Astrocyte (in vitro differentiated cells and primary cell): Measurements from ENCODE around the gene DIRAS2. TPM values are rescaled to one million over a fixed set of nuclear protein-coding genes. Genes with fewer than 3 reads are reported as not detected.

Source experiments
- DNase-seq: peaks from one replicate; pipeline ENCODE4 v3.0.0-alpha.2; 2010; ENCODE audit warnings: low read depth
- FAIRE-seq: peaks from 2 replicates; lab custom pipeline; 2011; peaks lifted over from hg19 to GRCh38; lab: Jason Lieb, UNC
- H2AFZ ChIP-seq: 2 replicates; pipeline ENCODE4 v1.6.0; 2012; ENCODE audit warnings: low read depth, low read length, inconsistent platforms
- H3K27ac ChIP-seq: 2 replicates; pipeline ENCODE4 v1.5.1; 2011; ENCODE audit warnings: low read depth, low read length, inconsistent platforms
- H3K27me3 ChIP-seq: 2 replicates; pipeline ENCODE4 v1.6.0; 2011; ENCODE audit warnings: low read length, inconsistent platforms; ENCODE audit not compliant: insufficient read depth
- H3K36me3 ChIP-seq: 2 replicates; pipeline ENCODE4 v1.5.1; 2011; ENCODE audit warnings: low read length, inconsistent platforms; ENCODE audit not compliant: insufficient read depth
- H3K4me1 ChIP-seq: 2 replicates; pipeline ENCODE4 v1.5.1; 2011; ENCODE audit warnings: low read length, inconsistent platforms; ENCODE audit not compliant: insufficient read depth
- H3K4me2 ChIP-seq: 2 replicates; pipeline ENCODE4 v1.6.0; 2012; ENCODE audit warnings: low read length, inconsistent platforms
- H3K4me3 ChIP-seq: 2 replicates; pipeline ENCODE4 v1.5.1; 2011; ENCODE audit warnings: low read depth, mild to moderate bottlenecking, low read length, inconsistent platforms; ENCODE audit not compliant: insufficient read depth
- H3K79me2 ChIP-seq: 2 replicates; pipeline ENCODE4 v1.6.0; 2012; ENCODE audit warnings: mild to moderate bottlenecking, low read length, inconsistent platforms; ENCODE audit not compliant: insufficient read depth
- H3K9ac ChIP-seq: 2 replicates; pipeline ENCODE4 v1.6.0; 2012; ENCODE audit warnings: mild to moderate bottlenecking, low read length, inconsistent platforms
- H3K9me3 ChIP-seq: 2 replicates; pipeline ENCODE4 v1.5.1; 2012; ENCODE audit warnings: low read depth, mild to moderate bottlenecking, low read length, inconsistent platforms; ENCODE audit not compliant: insufficient read depth
- H4K20me1 ChIP-seq: 2 replicates; pipeline ENCODE4 v1.6.0; 2012; ENCODE audit warnings: low read length, inconsistent platforms; ENCODE audit not compliant: insufficient read depth
- H3K27ac Mint-ChIP-seq: one replicate; pipeline ENCODE4 v1.8.0; 2021; ENCODE audit warnings: mild to moderate bottlenecking, mixed read lengths; ENCODE audit not compliant: unreplicated experiment
- H3K27me3 Mint-ChIP-seq: one replicate; pipeline ENCODE4 v1.8.0; 2021; ENCODE audit warnings: low read depth, mixed read lengths; ENCODE audit not compliant: unreplicated experiment
- H3K36me3 Mint-ChIP-seq: one replicate; pipeline ENCODE4 v1.8.0; 2021; ENCODE audit warnings: low read depth, mixed read lengths; ENCODE audit not compliant: unreplicated experiment
- H3K4me1 Mint-ChIP-seq: one replicate; pipeline ENCODE4 v1.8.0; 2021; ENCODE audit warnings: low read depth, mixed read lengths; ENCODE audit not compliant: unreplicated experiment
- H3K4me3 Mint-ChIP-seq: one replicate; pipeline ENCODE4 v1.8.0; 2021; ENCODE audit warnings: mild to moderate bottlenecking, moderate library complexity, mixed read lengths; ENCODE audit not compliant: unreplicated experiment
- H3K9me3 Mint-ChIP-seq: one replicate; pipeline ENCODE4 v1.8.0; 2021; ENCODE audit warnings: mild to moderate bottlenecking, mixed read lengths; ENCODE audit not compliant: unreplicated experiment
- EZH2 ChIP-seq: IDR thresholded peaks from 2 replicates; pipeline ENCODE4 v1.6.1; 2012; ENCODE audit warnings: mild to moderate bottlenecking, low read length, inconsistent platforms; ENCODE audit not compliant: insufficient read depth
- total RNA-seq: library from RNA; stranded (reverse); gene quantifications from 2 replicates; pipeline ENCODE4 v1.2.1, GENCODE V29; 2021
- TF ChIP-seq, protein P1 (sequence below): IDR thresholded peaks from 2 replicates; pipeline ENCODE4 v1.5.1; 2011; ENCODE audit warnings: low read depth, mild to moderate bottlenecking, inconsistent platforms, low read length, moderate library complexity; ENCODE audit not compliant: insufficient read depth

The DIRAS2 gene
- total RNA-seq, 1 donor from 2014 or later: 0.27 TPM

DNA sequence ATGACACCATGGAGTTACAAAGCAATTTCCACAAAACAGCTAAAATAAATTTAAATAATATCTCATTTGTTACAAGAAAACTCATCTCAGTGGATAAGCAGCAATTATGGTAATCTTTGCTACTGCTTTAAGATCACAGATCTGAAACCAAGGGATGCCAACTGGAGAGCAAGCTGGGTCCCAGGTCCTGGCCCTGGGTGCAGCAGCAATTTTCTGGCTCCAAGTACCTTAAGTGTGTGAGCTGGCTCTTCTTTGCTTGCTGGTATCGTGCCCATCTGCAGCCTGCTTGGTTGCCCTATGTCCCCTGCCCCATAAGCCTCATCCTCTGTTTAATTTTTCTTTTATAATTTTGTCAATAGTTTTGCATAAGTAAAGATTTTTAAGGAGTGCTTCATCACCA lies 41.5 kb upstream of the DIRAS2 start:
- FAIRE-seq (no peak), DNase-seq (no peak)
- Histone ChIP-seq H2AFZ (no peak overlapping the region), H3K27me3 (no peaks in the 10 kb centered on the region), H3K79me2 (no peaks in the 10 kb centered on the region), H3K27ac (no peak overlapping the region), H3K9me3 (no peaks in the 10 kb centered on the region), H3K9ac (no peak overlapping the region), H3K36me3 (no peaks in the 10 kb centered on the region), H3K4me2 (no peak overlapping the region), H4K20me1 (no peaks in the 10 kb centered on the region), H3K4me1 (no peaks in the 10 kb centered on the region), H3K4me3 (no peak overlapping the region)
- Mint-ChIP-seq H3K4me3 (no peak overlapping the region), H3K27me3 (peaks cover 20% of the 10 kb centered on the region), H3K4me1 (no peaks in the 10 kb centered on the region), H3K36me3 (no peaks in the 10 kb centered on the region), H3K27ac (no peak overlapping the region), H3K9me3 (peaks cover 3% of the 10 kb centered on the region)
- TF ChIP-seq EZH2: no peak
- TF ChIP-seq, protein P1, sequence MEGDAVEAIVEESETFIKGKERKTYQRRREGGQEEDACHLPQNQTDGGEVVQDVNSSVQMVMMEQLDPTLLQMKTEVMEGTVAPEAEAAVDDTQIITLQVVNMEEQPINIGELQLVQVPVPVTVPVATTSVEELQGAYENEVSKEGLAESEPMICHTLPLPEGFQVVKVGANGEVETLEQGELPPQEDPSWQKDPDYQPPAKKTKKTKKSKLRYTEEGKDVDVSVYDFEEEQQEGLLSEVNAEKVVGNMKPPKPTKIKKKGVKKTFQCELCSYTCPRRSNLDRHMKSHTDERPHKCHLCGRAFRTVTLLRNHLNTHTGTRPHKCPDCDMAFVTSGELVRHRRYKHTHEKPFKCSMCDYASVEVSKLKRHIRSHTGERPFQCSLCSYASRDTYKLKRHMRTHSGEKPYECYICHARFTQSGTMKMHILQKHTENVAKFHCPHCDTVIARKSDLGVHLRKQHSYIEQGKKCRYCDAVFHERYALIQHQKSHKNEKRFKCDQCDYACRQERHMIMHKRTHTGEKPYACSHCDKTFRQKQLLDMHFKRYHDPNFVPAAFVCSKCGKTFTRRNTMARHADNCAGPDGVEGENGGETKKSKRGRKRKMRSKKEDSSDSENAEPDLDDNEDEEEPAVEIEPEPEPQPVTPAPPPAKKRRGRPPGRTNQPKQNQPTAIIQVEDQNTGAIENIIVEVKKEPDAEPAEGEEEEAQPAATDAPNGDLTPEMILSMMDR: no peak

DNA sequence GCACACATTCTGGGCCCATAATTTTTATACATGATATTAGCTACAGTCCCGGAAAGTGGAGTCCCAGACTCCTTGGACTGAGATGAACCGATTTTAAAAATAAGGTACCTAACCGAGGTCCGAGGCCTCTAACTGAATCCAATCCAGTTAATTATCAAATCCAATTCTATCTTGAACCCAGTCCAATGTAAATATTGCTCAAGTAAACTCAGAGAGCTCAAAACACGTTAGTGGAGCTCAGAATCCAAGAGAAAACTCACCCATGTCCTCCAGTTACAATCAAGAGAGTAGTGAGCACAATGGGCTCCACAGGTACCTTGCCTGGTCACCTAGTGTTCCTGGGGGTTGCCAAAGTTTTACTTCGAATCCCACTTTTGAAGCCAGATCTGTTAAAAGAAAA lies 37.9 kb upstream of the DIRAS2 start:
- no peaks in the 10 kb centered on the region for H3K9me3 ChIP-seq
- H3K4me2 ChIP-seq: no peak overlapping the region
- H3K36me3 ChIP-seq: no peaks in the 10 kb centered on the region
- H3K27ac Mint-ChIP-seq: no peak overlapping the region
- H3K79me2 ChIP-seq: no peaks in the 10 kb centered on the region
- FAIRE-seq: no peak
- no peaks in the 10 kb centered on the region for H4K20me1 ChIP-seq
- DNase-seq: no peak
- no peaks in the 10 kb centered on the region for H3K9me3 Mint-ChIP-seq
- H3K4me3 Mint-ChIP-seq: no peak overlapping the region
- H3K27ac ChIP-seq: no peak overlapping the region
- no peak overlapping the region for H2AFZ ChIP-seq
- TF ChIP-seq, protein P1: no peak
- no peak for TF ChIP-seq EZH2
- no peak overlapping the region for H3K9ac ChIP-seq
- H3K4me1 Mint-ChIP-seq: no peaks in the 10 kb centered on the region
- peaks cover 16% of the 10 kb centered on the region for H3K27me3 Mint-ChIP-seq
- no peak overlapping the region for H3K4me3 ChIP-seq
- H3K36me3 Mint-ChIP-seq: no peaks in the 10 kb centered on the region
- no peaks in the 10 kb centered on the region for H3K27me3 ChIP-seq
- no peaks in the 10 kb centered on the region for H3K4me1 ChIP-seq

DNA sequence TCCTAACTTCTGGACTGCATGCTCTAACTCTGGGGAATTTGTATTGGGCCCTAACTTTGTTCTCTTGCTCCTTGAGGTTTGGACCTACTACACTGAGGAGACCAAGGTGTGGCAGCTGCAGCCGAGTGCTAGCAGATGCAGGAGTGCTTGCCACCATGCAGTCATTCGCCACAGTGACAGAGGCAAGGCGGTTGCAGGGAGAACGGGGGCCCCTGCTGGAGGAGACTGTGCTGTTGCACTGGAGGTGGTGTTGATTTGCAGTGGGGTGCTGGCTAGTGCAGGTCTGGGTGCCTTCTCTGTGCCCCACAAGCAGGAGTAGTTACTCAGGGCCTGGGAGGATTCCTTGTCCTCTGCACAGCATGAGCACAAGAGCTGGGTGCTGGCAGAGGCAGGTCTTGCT lies 22.4 kb upstream of the DIRAS2 start:
- Mint-ChIP-seq H3K36me3 (no peaks in the 10 kb centered on the region), H3K4me1 (peaks cover 4% of the 10 kb centered on the region), H3K4me3 (no peak overlapping the region), H3K9me3 (peaks cover 4% of the 10 kb centered on the region), H3K27ac (no peak overlapping the region), H3K27me3 (peaks cover 6% of the 10 kb centered on the region)
- Histone ChIP-seq H3K27ac (no peak overlapping the region), H3K4me3 (no peak overlapping the region), H3K36me3 (no peaks in the 10 kb centered on the region), H3K79me2 (no peaks in the 10 kb centered on the region), H3K4me1 (no peaks in the 10 kb centered on the region), H3K9me3 (no peaks in the 10 kb centered on the region), H3K9ac (no peak overlapping the region), H3K27me3 (no peaks in the 10 kb centered on the region), H2AFZ (no peak overlapping the region), H4K20me1 (no peaks in the 10 kb centered on the region), H3K4me2 (no peak overlapping the region)
- DNase-seq (no peak), FAIRE-seq (no peak)
- no peak for TF ChIP-seq EZH2
- TF ChIP-seq, protein P1: no peak
